Body of pancreas (tissue), 4 donors: Measurements from ENCODE around the gene CARHSP1.
"Not testable (repeated sequence)": the region's sequence is repeated elsewhere in the genome, so short reads cannot be mapped to it uniquely, and the experiment has no call there.

Source experiments
- POLR2A ChIP-seq, 3 donors: fragments of 450-650 bp; IDR thresholded peaks; one replicate each; pipeline ENCODE4 v1.6.1; 2016; ENCODE audit warnings: antibody characterized with exemption in 3 of 3, mild to moderate bottlenecking in 2 of 3
- TF ChIP-seq, protein P1 (sequence below), 7 experiments: fragments of 450-650 bp in 4 of 7; fragments of 200-600 bp in 3 of 7; sonication (generic) in 3 of 7; IDR thresholded peaks; one replicate each; pipeline ENCODE4 v1.5.1; 2016 to 2019; ENCODE audit warnings: antibody characterized with exemption in 7 of 7

GRCh38 chr16:8836797-8837196 lies 32.0 kb downstream of the CARHSP1 start:
- TF ChIP-seq, protein P1, sequence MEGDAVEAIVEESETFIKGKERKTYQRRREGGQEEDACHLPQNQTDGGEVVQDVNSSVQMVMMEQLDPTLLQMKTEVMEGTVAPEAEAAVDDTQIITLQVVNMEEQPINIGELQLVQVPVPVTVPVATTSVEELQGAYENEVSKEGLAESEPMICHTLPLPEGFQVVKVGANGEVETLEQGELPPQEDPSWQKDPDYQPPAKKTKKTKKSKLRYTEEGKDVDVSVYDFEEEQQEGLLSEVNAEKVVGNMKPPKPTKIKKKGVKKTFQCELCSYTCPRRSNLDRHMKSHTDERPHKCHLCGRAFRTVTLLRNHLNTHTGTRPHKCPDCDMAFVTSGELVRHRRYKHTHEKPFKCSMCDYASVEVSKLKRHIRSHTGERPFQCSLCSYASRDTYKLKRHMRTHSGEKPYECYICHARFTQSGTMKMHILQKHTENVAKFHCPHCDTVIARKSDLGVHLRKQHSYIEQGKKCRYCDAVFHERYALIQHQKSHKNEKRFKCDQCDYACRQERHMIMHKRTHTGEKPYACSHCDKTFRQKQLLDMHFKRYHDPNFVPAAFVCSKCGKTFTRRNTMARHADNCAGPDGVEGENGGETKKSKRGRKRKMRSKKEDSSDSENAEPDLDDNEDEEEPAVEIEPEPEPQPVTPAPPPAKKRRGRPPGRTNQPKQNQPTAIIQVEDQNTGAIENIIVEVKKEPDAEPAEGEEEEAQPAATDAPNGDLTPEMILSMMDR (IDR thresholded peaks at IDR 0.05) = not testable (repeated sequence)
- not testable (repeated sequence) for TF ChIP-seq POLR2A (IDR thresholded peaks at IDR 0.05)
